Measurements from ENCODE around the gene SNRNP70. TPM values are rescaled to one million over a fixed set of nuclear protein-coding genes. Genes with fewer than 3 reads are reported as not detected.

SNRNP70 gene
- total and polyA plus RNA-seq, 2 of the 13 experiments (the other 11 are each of a cell fraction or from before 2014, with no cell fraction given), result 150 to 210 TPM

GRCh38 chr19:49113762-49114629 is 28.7 kb downstream of the SNRNP70 start, which contains the start of gene LIN7B (continued):
- TF ChIP-seq ZNF776 (CRISPR knock-in tag; IDR thresholded peaks at IDR 0.05) (no peak; the same call in 1 of the 2 replicates), IRX3 (CRISPR knock-in tag; IDR thresholded peaks at IDR 0.05; ENCODE audit: borderline replicate concordance, low read depth) (0 out of 2 replicates have a peak, but pooled peaks have one; percentile 54), FOXA1 (IDR thresholded peaks at IDR 0.05) (no peak), FOXA1 (CRISPR knock-in tag; IDR thresholded peaks at IDR 0.05) (no peak), CTCF (CRISPR knock-in tag; IDR thresholded peaks at IDR 0.05) (peak; percentile 64), PATZ1 (CRISPR knock-in tag; IDR thresholded peaks at IDR 0.05) (peak; percentile 67; the same call in 1 of the 2 replicates), ZNF614 (CRISPR knock-in tag; IDR thresholded peaks at IDR 0.05; ENCODE audit: borderline replicate concordance) (no peak), ZNF749 (CRISPR knock-in tag; IDR thresholded peaks at IDR 0.05; ENCODE audit: borderline replicate concordance) (no peak), ELF3 (CRISPR knock-in tag; IDR thresholded peaks at IDR 0.05) (peak; percentile 30; the same call in 1 of the 2 replicates), SIN3A (IDR thresholded peaks at IDR 0.05; ENCODE audit: borderline replicate concordance, low read depth, low read length) (peak; percentile 68; the same call in 1 of the 2 replicates), ZNF670 (CRISPR knock-in tag; IDR thresholded peaks at IDR 0.05; ENCODE audit: borderline replicate concordance) (no peak), ZNF350 (CRISPR knock-in tag; IDR thresholded peaks at IDR 0.05; ENCODE audit: borderline replicate concordance, low read depth) (peak; percentile 32; the same call in 1 of the 2 replicates), NFKB2 (CRISPR knock-in tag; IDR thresholded peaks at IDR 0.05; ENCODE audit: borderline replicate concordance) (peak; percentile 49; the same call in 1 of the 2 replicates), MXD1 (CRISPR knock-in tag; IDR thresholded peaks at IDR 0.05) (peak; percentile 24; the same call in 1 of the 2 replicates), ZBTB38 (CRISPR knock-in tag; IDR thresholded peaks at IDR 0.05) (no peak; the same call in 1 of the 2 replicates), ZBTB7A (CRISPR knock-in tag; IDR thresholded peaks at IDR 0.05) (peak; percentile 85; the same call in 1 of the 2 replicates), TP53 (CRISPR knock-in tag; conservative IDR thresholded peaks at IDR 0.05) (no peak), HNRNPLL (IDR thresholded peaks at IDR 0.05; ENCODE audit: low read depth, low read length, poor library complexity, severe bottlenecking) (peak; percentile 51), ZNF274 (CRISPR knock-in tag; IDR thresholded peaks at IDR 0.05) (0 out of 2 replicates have a peak, but pooled peaks have one; percentile 50), CENPX (CRISPR knock-in tag; IDR thresholded peaks at IDR 0.05) (no peak), POLR2G (IDR thresholded peaks at IDR 0.05; ENCODE audit: low read depth, low read length) (peak; percentile 47), ESRRA (CRISPR knock-in tag; IDR thresholded peaks at IDR 0.05; ENCODE audit: low read depth) (no peak), HMG20B (CRISPR knock-in tag; conservative IDR thresholded peaks at IDR 0.05) (no peak), ZFP91 (CRISPR knock-in tag; IDR thresholded peaks at IDR 0.05; ENCODE audit: borderline replicate concordance) (peak; percentile 38; the same call in 1 of the 2 replicates)
